Activated T-cell treated with anti-CD3 and anti-CD28 coated beads, Interleukin-2, amount 50 U/mL, for 48 hours (primary cell): ENCODE data around the gene R3HDM1.
"Not testable (repeated sequence)": the region's sequence is repeated elsewhere in the genome, so short reads cannot be mapped to it uniquely, and the experiment has no call there.

Source experiments
- DNase-seq, 2 experiments: peaks; one replicate each; pipeline ENCODE4 v3.0.0-alpha.2; 2020

Gene R3HDM1

GRCh38 chr2:135581282-135581681 lies 50.0 kb downstream of the R3HDM1 start:
- no peak for DNase-seq

GRCh38 chr2:135582383-135582782 lies 51.1 kb downstream of the R3HDM1 start:
- no peak for DNase-seq

DNA sequence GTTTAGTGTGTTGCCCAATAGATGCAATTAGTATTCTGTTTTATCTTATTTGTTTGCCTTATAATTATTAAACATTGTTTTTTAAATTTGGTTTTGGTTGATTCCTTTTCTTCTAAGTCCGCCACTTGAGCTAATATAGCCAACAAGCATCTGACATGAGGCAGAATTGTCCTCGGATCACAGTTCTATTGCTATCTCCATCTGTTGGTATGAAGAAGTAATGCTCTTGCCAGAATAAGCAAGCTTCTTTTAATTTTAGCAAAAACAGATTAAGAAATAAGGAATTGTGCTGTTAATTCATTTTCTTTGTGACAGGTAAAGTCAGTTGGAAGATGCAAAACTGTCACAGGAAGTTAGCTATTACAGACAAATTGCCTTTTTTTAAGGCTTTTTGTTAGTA lies 54.3 kb downstream of the R3HDM1 start:
- DNase-seq: no peak

- DNase-seq: no peak
Observed at GRCh38 chr2:135586148-135586547, 54.9 kb downstream of the R3HDM1 start.

GRCh38 chr2:135587958-135588357 lies 56.7 kb downstream of the R3HDM1 start:
- DNase-seq: no peak

- no peak for DNase-seq
Observed at GRCh38 chr2:135590619-135591260, 59.5 kb downstream of the R3HDM1 start.

GRCh38 chr2:135600915-135601314 lies 69.6 kb downstream of the R3HDM1 start:
- no peak for DNase-seq

GRCh38 chr2:135603543-135603942 lies 72.3 kb downstream of the R3HDM1 start:
- DNase-seq: no peak

- no peak for DNase-seq
Observed at GRCh38 chr2:135607561-135607960, 76.3 kb downstream of the R3HDM1 start.

DNA sequence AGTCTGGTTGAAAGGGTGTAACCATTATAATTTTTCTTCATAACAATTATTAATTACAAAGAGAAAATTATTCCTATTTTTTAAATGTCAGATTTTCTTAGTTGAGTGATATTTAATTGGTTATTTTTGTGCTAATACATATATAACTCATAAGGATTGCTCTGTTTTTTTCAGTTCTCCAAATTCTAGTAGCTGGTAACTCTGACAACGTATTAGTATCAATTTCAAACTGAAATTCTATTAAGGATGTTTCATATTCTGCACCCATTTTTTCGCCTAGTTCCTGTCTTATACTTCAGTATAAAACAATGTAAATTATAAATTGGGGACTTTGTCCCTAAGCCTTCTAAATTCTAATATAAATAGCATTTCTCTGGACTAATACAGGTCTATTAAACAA lies 81.0 kb downstream of the R3HDM1 start:
- DNase-seq: no peak

DNA sequence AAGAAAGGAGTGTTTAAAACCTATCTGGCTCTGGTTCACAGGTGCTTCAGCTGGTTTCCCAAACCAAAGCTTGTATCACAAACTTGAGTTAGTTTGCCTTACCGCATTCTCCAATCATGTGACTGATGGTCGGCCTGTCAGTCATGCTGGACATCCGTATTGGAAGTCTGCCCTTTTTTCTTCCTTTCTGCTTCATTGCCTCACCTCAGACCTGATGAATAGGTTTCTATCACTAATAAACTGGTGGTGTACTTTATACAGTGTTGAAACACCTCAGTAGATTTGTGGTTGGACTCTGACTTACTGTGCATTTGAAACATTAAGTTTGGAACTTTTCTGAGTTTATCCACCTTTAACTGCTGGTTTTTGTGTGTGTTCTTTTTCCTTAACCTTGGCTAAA lies 84.1 kb downstream of the R3HDM1 start:
- DNase-seq: no peak

- no peak for DNase-seq
Observed at GRCh38 chr2:135617501-135618015, 86.3 kb downstream of the R3HDM1 start.

DNA sequence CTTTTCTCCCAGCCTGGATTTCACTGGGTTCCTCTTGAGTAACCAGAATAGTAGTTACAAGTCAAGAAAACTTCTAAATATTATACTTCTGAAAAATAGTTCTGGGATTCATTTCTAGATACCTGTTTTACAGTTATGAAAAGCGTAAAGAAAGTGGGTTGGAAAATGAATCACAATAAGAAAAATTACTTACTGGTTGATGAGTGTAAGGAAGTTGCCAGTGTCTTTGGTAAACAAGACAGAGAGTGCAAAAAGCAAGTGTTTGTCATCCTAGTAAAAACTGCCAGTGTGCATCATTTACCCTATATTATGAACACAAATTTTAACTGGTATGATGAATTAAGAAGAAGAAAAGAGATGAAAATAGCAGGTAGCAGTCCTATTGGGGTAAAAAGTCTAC lies 88.9 kb downstream of the R3HDM1 start:
- no peak for DNase-seq

DNA sequence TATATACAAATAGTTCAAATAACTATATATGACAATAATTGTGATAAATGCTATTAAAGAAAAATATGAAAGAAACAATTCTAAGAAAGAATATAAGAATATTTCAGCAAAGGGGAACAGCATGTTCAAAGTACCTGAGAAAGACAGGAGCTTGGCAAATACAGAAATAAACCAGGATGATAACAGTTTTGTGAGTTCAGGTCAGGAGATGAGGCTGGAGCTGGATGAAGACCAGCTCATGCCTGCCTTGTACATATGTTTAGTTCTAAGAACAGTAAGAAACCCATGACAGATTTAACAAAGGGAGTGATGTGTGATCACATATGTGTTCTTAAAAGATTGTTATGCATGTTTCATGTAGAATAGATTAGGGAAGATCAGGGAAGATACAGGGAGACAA lies 98.2 kb downstream of the R3HDM1 start:
- no peak for DNase-seq

GRCh38 chr2:135630034-135630433 lies 98.8 kb downstream of the R3HDM1 start:
- not testable (repeated sequence) for DNase-seq

DNA sequence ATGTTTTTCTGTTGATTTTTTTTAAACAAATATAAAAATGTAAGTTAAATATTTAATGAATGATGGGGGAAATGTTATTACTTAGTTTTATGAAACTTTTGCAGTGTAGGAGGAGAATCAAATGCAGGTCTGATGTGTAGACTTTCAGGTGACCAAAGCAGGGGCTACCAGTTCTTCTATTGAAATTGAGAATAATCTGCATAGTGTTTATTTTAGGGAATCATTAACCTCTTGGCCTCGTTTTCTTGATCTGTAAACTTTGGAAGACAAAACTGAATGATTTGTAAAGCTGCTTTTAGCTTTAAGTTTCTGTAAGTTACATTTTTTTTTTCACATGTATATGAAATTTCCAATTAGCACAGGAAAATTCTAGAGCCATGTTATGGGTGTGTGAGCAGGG lies 99.2 kb downstream of the R3HDM1 start:
- no peak for DNase-seq

GRCh38 chr2:135633582-135633981 lies 102.3 kb downstream of the R3HDM1 start:
- no peak for DNase-seq

- DNase-seq: no peak
Observed at GRCh38 chr2:135635212-135635835, 104.0 kb downstream of the R3HDM1 start.

DNA sequence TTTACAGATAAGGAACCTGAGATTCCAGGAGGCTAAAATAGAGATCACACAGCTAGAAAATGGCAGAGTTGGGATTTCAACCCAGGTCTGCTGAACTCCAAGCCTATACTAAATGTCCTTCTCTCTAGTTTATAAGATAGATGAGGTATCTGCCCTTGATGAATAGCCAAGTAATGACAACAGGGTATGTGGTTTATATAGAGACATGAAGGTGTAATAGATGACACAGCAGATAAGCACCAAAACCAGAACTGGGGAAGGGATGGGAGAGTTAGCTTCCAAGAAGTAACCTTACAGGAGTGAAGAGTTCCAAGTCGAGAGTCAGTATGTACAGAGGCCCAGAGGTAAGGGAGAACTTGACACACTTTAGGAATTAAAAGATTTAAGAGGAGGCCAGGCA lies 105.7 kb downstream of the R3HDM1 start:
- no peak for DNase-seq

GRCh38 chr2:135637456-135638087 lies 106.3 kb downstream of the R3HDM1 start:
- peak in 1 of 2 experiments; percentile 23 for DNase-seq

GRCh38 chr2:135638825-135639224 lies 107.5 kb downstream of the R3HDM1 start:
- DNase-seq: no peak

- no peak for DNase-seq
Observed at GRCh38 chr2:135641156-135642068, 110.1 kb downstream of the R3HDM1 start.
